ENCODE results near the gene CCL13. TPM values are rescaled to one million over a fixed set of nuclear protein-coding genes. Genes with fewer than 3 reads are reported as not detected.

Gene CCL13
- total RNA-seq, 1 donor from 2014 or later = not detected

GRCh38 chr17:34363183-34363661, 6.9 kb downstream of the CCL13 start, which contains the start of gene CCL1:
Gene CCL1 (minus strand): TSS chr17:34363233. CDS start chr17:34363161, 72 bp downstream.
- DNase-seq = no peak

GRCh38 chr17:34364751-34365150, 8.5 kb downstream of the CCL13 start:
- DNase-seq = no peak

- DNase-seq = no peak
Observed at GRCh38 chr17:34365340-34365739, 9.1 kb downstream of the CCL13 start.

- no peak for DNase-seq
Observed at GRCh38 chr17:34366010-34366409, 9.7 kb downstream of the CCL13 start.

- DNase-seq = no peak
Observed at GRCh38 chr17:34366529-34367107, 10.3 kb downstream of the CCL13 start.

GRCh38 chr17:34367486-34368195, 11.4 kb downstream of the CCL13 start:
- DNase-seq = no peak

GRCh38 chr17:34368196-34368945, 12.1 kb downstream of the CCL13 start:
- no peak for DNase-seq

- no peak for DNase-seq
Observed at GRCh38 chr17:34368946-34369500, 12.7 kb downstream of the CCL13 start.

GRCh38 chr17:34369571-34369970, 13.3 kb downstream of the CCL13 start:
- DNase-seq = no peak

- DNase-seq = no peak
Observed at GRCh38 chr17:34370376-34370996, 14.2 kb downstream of the CCL13 start.

GRCh38 chr17:34370997-34371395, 14.7 kb downstream of the CCL13 start:
- no peak for DNase-seq

GRCh38 chr17:34371405-34372100, 15.3 kb downstream of the CCL13 start:
- DNase-seq = no peak

- DNase-seq = no peak
Observed at GRCh38 chr17:34374457-34374856, 18.2 kb downstream of the CCL13 start.

GRCh38 chr17:34375426-34375997, 19.2 kb downstream of the CCL13 start:
- no peak for DNase-seq

GRCh38 chr17:34377078-34377823, 21.0 kb downstream of the CCL13 start:
- no peak for DNase-seq

GRCh38 chr17:34378664-34379101, 22.4 kb downstream of the CCL13 start:
- DNase-seq = peak; percentile 16

- no peak for DNase-seq
Observed at GRCh38 chr17:34379868-34380267, 23.6 kb downstream of the CCL13 start.

GRCh38 chr17:34382621-34383124, 26.4 kb downstream of the CCL13 start:
- no peak for DNase-seq

GRCh38 chr17:34383216-34383615, 26.9 kb downstream of the CCL13 start:
- DNase-seq = no peak

GRCh38 chr17:34384271-34384670, 28.0 kb downstream of the CCL13 start:
- no peak for DNase-seq
